Right lobe of liver (tissue), 6 donors: Measurements from ENCODE around the gene TNFRSF9. TPM values are rescaled to one million over a fixed set of nuclear protein-coding genes. Genes with fewer than 3 reads are reported as not detected.
A peak's percentile ranks its signal among the peaks of the same experiment; 100 is the strongest.

ENCODE experiments used
- ATAC-seq, 4 donors: fragments of 200-7000 bp; cut with Tn5 transposase; one replicate each; pipeline ENCODE4 v1.9.1; 2020; ENCODE audit warnings: mild to moderate bottlenecking in 4 of 4, moderate library complexity in 4 of 4
- DNase-seq, 3 donors: peaks; one replicate each; pipeline ENCODE4 v3.0.0-alpha.2; 2020
- H3K27ac ChIP-seq, 3 donors: fragments of 200-600 bp; one replicate each; pipeline ENCODE4 v1.8.0; 2022
- H3K27me3 ChIP-seq, 2 donors: fragments of 200-600 bp; one replicate each; pipeline ENCODE4 v1.8.0; 2022
- H3K36me3 ChIP-seq, 4 donors: fragments of 200-600 bp; sonication (generic) in 1 of 4; one replicate each; pipeline versions ENCODE4 v1.5.1 to v1.8.0; 2017 to 2022; ENCODE audit warnings: control low read depth in 1 of 4
- H3K4me1 ChIP-seq, 4 donors: fragments of 200-600 bp; sonication (generic) in 1 of 4; one replicate each; pipeline versions ENCODE4 v1.5.1 to v1.8.0; 2017 to 2022; ENCODE audit warnings: control low read depth in 1 of 4
- H3K4me3 ChIP-seq, 3 donors: fragments of 200-600 bp; one replicate each; pipeline ENCODE4 v1.8.0; 2022
- H3K9me3 ChIP-seq, 4 donors: fragments of 200-600 bp; sonication (generic) in 1 of 4; one replicate each; pipeline versions ENCODE4 v1.5.1 to v1.8.0; 2017 to 2022; ENCODE audit warnings: control low read depth in 1 of 4
- CTCF ChIP-seq, 4 donors: fragments of 200-600 bp in 3 of 4; fragments of 450-650 bp in 1 of 4; IDR thresholded peaks; one replicate each; pipeline versions ENCODE4 v1.5.1 to v1.8.0; 2016 to 2022; ENCODE audit warnings: antibody characterized with exemption in 4 of 4, mild to moderate bottlenecking in 2 of 4
- POLR2A ChIP-seq: fragments of 450-650 bp; IDR thresholded peaks from one replicate; pipeline ENCODE4 v1.6.1; 2017; ENCODE audit warnings: antibody characterized with exemption, mild to moderate bottlenecking
- WGBS: methylation state at CpG from one replicate; pipeline ENCODE4 v1.1.6; 2018; ENCODE audit warnings: low coverage, low lambda C conversion rate; ENCODE audit not compliant: insufficient coverage; ENCODE audit errors: missing lambda C conversion rate; 5-methylcytosine and 5-hydroxymethylcytosine counted together
- intact Hi-C, 2 donors: fragments of 100-400 bp; cut with DNase I; formaldehyde crosslinking; loops; one replicate each; pipeline versions ENCODE4 v1.11.2 to v1.14.1; 2022
- total RNA-seq, 6 experiments: library from RNA; depleted of rRNA in 2 of 6; stranded (reverse); fragments of >200 nt in 2 of 6; fragmentation: NEBNext Ultra II Directional in 3 of 6; extraction: Animal tissue kit (Norgen Biotek cat#: 25700) in 3 of 6; gene quantifications; one replicate each; pipeline versions ENCODE4 v1.1.0 to v1.2.4, GENCODE V29; 2016 to 2023
- donor health status: DM: no; HTN: yes; CAD: no.
- donor health status: DM: no; HTN: no; CAD: no.
- donor health status: DM: no; HTN: no; CAD: no.
- donor health status: DM: no; HTN: yes; CAD: no.
- donor health status: DM: no; HTN: yes; CAD: no.

The TNFRSF9 gene
- total RNA-seq, 6 experiments from 2014 or later = 0.06 to 0.22 (median 0.10) TPM; not detected in 2

GRCh38 chr1:7962636-7963377 lies 22.2 kb upstream of the TNFRSF9 start:
- TF ChIP-seq CTCF (IDR thresholded peaks at IDR 0.05) = no peak
- peak overlapping the region in 1 of 3 donors; percentile 71 for H3K4me3 ChIP-seq
- H3K4me1 ChIP-seq = peaks cover 0 to 27% (median 9%) of the 10 kb centered on the region in 4 donors
- intact Hi-C loops = no loop called here
- peaks cover 0 to 43% (median 24%) of the 10 kb centered on the region in 4 donors for H3K36me3 ChIP-seq
- H3K9me3 ChIP-seq = no peaks in the 10 kb centered on the region
- ATAC-seq (no peak), DNase-seq (no peak)
- 84% methylated on average over 9 of the region's 11 CpGs for WGBS
- no peaks in the 10 kb centered on the region for H3K27me3 ChIP-seq
- H3K27ac ChIP-seq = peak overlapping the region in 1 of 3 donors; percentile 87

GRCh38 chr1:7962014-7962335 lies 21.3 kb upstream of the TNFRSF9 start:
- Histone ChIP-seq H3K9me3 (no peaks in the 10 kb centered on the region), H3K36me3 (peaks cover 0 to 41% (median 22%) of the 10 kb centered on the region in 4 donors), H3K27me3 (no peaks in the 10 kb centered on the region), H3K27ac (peak overlapping the region; percentile 83 to 95 (median 87)), H3K4me3 (peak overlapping the region; percentile 71 to 92 (median 75)), H3K4me1 (peaks cover 0 to 19% (median 5%) of the 10 kb centered on the region in 4 donors)
- no peak for TF ChIP-seq CTCF (IDR thresholded peaks at IDR 0.05)
- TF ChIP-seq POLR2A = no peak
- 0% methylated on average over 10 of the region's 10 CpGs for WGBS
- no peak for DNase-seq
- ATAC-seq = peak in 1 of 4 donors; percentile 1
- intact Hi-C loops = no loop called here

GRCh38 chr1:7961216-7962013 lies 20.8 kb upstream of the TNFRSF9 start, which contains the start of gene PARK7:
Gene PARK7 (plus strand): TSS chr1:7961711. CDS start chr1:7962786, 1,075 bp downstream.
- intact Hi-C loops = no loop called here
- ATAC-seq = peak; percentile 96 to 99 (median 97)
- Histone ChIP-seq H3K4me3 (peak within 1 kb of the TSS; percentile 71 to 92 (median 75)), H3K36me3 (peaks cover 0 to 36% (median 22%) of the 10 kb centered on the region in 4 donors), H3K27me3 (no peaks in the 10 kb centered on the region), H3K4me1 (peaks cover 0 to 13% (median 3%) of the 10 kb centered on the region in 4 donors), H3K9me3 (no peaks in the 10 kb centered on the region), H3K27ac (peak within 1 kb of the TSS; percentile 83 to 95 (median 87))
- under 1% methylated on average over 34 of the region's 81 CpGs for WGBS
- TF ChIP-seq CTCF (IDR thresholded peaks at IDR 0.05) (peak in 3 of 4 donors; percentile 38 to 54 (median 41)), POLR2A (peak; percentile 99)
- DNase-seq = peak; percentile 99 to 100 (median 100)

GRCh38 chr1:7960867-7961215 lies 20.2 kb upstream of the TNFRSF9 start:
- Histone ChIP-seq H3K4me1 (peaks cover 0 to 9% (median 3%) of the 10 kb centered on the region in 4 donors), H3K4me3 (peak overlapping the region; percentile 71 to 92 (median 75)), H3K27me3 (no peaks in the 10 kb centered on the region), H3K9me3 (no peaks in the 10 kb centered on the region), H3K27ac (peak overlapping the region; percentile 62 to 95 (median 87)), H3K36me3 (peaks cover 0 to 30% (median 18%) of the 10 kb centered on the region in 4 donors)
- 0% methylated on average over 3 of the region's 3 CpGs for WGBS
- ATAC-seq (no peak), DNase-seq (no peak)
- TF ChIP-seq CTCF (IDR thresholded peaks at IDR 0.05) = no peak
- TF ChIP-seq POLR2A = no peak
- intact Hi-C loops = no loop called here
